GM18870 (cell line): ENCODE data around the gene PATZ1.
"Not testable (repeated sequence)": the region's sequence is repeated elsewhere in the genome, so short reads cannot be mapped to it uniquely, and the experiment has no call there.

Experiments
- ATAC-seq: cut with Tn5 transposase; IDR thresholded peaks from one replicate; pipeline ENCODE4 v1.9.1; 2021; ENCODE audit warnings: moderate library complexity; ENCODE audit not compliant: unreplicated experiment

The PATZ1 gene

GRCh38 chr22:31321421-31321820, 24.7 kb downstream of the PATZ1 start:
- ATAC-seq = no peak

DNA sequence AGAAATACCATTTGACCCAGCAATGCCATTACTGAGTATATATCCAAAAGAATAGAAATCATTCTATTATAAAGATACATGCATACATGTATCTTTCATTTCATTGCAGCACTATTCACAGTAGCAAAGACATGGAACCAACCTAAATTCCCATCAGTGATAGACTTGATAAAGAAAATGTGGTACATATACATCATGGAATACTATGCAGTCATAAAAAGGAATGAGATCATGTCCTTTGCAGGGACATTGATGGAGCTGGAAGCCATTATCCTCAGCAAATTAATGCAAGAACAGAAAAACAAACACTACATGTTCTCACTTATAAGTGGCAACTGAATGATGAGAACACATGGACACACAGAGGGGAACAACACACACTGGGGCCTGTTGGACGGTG, 31.9 kb downstream of the PATZ1 start:
- ATAC-seq = not testable (repeated sequence)

- no peak for ATAC-seq
Measured at GRCh38 chr22:31313366-31314147, 32.6 kb downstream of the PATZ1 start.

DNA sequence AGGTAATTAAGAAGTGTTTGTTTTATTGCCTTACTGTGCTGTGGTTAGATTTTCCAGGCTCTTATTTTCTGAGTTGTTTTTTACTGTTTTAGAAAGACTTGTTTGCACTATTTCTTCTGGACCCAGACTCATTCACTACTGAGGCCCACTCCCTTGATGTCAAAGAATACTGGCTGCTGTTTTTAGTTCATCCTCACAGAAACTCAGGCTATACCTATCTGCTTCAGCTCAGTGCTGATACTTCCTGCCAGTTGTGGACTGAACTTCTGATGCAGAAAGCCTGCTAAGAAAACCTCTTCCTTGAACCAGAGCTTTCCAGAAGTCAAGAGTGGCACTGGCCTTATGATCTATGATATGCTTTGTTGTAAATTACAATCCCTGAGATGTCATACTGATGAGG, 38.0 kb downstream of the PATZ1 start:
- no peak for ATAC-seq

GRCh38 chr22:31305194-31305593, 41.0 kb downstream of the PATZ1 start:
- ATAC-seq = no peak

GRCh38 chr22:31302537-31302936, 43.6 kb downstream of the PATZ1 start:
- no peak for ATAC-seq

DNA sequence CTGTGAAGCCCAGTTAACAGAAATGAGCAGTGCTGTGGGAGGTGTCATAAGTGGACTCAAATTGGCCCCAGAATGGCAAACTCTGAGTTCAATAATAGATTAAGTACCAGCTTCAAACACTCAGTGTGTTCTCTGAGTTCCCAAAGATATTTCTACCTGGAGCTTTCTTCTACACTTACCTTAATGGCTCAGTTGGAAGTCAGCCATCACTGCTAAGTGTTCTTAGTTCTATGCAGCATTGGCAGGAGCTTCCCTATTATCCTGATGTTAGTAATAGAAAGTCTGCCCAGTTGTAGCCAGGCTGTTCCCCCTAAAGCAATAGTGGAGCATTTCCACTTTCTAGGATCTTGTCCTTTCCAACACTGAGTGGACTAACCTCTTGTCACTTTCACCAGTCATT, 44.1 kb downstream of the PATZ1 start:
- ATAC-seq = no peak

DNA sequence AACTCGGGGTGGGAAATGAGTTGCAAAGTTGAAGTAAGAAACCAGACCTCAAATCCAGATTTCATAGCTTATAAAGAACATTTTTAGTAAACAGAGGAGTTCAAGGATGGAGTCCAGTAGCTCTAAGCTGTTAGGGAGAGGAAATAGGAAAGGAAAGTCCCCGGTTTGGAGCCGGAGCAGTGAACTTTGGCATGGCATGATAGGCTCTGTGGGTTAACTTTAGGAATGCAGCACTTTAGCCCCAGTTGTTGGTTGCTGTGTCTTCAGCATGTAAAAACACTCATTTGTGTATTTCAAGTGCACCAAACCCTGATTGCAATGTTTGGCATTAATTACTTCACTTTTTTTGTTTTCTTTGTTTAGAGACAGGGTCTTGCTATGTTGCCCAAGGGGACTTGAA, 45.2 kb downstream of the PATZ1 start:
- no peak for ATAC-seq

DNA sequence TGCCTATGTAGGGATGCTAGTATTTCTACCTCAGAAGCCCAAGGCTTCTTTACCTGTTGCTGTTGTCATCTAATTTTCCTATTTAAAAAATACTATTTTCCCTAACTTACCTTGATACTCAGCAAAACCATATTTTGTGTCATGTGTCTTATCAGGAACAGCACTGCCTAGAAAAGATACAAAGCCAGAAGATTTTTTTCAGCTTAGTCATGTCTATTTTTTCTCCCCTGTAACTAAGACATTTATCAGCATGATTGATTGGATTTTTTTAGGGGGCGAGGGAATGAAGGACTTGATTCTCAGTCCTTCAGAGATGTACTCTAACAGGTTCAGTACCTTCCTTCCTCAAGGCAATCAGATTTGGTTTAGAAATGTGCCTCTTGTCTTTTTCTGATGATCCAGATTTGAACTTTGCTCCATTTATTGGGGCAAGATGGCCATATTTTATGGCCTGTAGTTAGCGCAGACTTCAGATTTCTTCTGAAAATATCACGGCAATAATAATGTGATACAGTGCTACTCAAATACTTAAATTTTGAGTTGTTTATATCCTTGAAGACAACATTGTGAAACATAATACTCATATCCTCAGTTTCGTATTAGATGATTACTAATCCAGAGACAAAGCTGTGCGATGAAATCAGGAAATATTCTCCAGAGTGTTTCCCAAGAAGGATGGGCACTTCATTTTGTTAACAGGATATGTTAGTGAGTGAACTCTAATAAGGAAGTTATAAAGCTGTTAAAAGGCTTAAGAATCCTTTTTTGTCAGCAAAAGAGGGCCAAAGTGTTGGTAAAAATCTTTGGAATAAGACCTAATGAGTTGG, 50.1 kb downstream of the PATZ1 start:
- no peak for ATAC-seq

GRCh38 chr22:31295360-31295759, 50.8 kb downstream of the PATZ1 start:
- ATAC-seq = no peak

DNA sequence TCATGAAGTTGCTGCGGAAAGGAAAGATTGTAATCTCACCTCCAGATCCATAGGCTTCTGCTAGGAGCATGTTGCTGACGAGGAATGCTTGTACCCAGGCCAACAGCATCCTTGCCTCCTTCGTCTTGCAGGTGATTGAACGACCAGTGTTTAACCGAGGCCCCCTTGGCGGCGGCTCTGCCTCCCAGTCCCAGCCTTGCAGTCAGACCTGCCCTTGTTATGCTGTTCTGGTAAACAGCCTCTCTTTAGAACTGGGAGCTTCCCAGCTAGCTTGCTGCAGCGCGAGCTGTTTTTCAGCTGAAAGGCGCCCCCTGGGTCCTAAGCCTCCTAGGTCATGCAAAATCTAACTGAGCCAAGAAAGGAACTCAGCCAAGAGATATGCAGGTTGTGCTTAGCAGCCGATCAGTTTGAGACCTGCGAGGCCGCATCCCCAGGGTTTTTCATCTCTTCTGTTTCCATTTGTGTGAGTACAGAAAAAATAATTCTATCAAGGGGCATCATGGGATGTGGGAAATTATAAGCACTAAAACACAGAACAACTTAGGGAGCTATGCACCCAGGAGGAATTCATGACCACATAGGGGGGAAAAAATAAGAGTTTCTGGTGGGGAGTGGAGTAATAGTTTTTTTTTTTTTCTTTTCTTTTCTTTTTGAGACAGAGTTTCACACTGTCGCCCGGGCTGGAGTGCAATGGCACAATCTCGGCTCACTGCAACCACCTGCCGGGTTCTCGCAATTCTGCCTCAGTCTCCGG, 53.7 kb downstream of the PATZ1 start, which contains the start of gene PIK3IP1:
PIK3IP1 (minus strand) TSS at position 253 of the 754 bp plus-strand sequence; CDS start at position 109, 144 bp downstream.
- ATAC-seq = no peak

DNA sequence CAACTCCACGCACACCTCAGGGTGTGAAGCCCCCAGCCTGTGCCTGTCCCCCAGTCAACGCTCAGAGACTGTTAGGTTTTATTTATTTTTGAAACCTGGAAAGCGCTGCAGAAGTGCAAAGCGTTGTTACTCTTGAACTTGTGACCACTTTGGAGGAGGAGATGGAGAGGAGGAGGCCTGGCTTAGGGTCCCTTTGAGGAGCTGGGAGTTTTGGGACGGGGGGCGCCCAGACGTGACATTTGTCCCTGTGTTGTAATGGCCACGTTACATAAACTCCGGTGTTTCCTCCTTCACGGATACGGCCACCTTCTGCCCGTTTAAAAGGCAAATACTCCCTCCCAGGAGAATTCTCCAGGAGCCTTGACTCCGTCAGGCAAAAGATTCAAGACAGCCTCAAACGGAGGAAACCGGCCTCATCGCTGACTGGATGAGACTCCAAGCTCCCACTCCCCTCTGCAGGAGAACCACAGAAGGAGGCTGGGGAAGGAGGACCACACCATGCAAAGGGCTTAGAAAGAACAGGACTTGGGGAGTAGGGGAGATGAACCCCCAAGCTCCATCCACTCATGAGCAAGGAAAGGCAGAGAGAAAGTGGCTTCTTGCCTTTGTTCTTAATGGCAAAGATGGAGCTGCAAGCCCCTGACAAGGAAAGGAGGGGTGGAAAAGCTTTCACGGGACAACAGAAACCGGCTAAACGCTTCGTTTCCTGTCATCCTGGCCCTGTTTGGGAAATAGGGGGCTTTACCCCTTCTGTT, 54.5 kb downstream of the PATZ1 start:
- no peak for ATAC-seq

DNA sequence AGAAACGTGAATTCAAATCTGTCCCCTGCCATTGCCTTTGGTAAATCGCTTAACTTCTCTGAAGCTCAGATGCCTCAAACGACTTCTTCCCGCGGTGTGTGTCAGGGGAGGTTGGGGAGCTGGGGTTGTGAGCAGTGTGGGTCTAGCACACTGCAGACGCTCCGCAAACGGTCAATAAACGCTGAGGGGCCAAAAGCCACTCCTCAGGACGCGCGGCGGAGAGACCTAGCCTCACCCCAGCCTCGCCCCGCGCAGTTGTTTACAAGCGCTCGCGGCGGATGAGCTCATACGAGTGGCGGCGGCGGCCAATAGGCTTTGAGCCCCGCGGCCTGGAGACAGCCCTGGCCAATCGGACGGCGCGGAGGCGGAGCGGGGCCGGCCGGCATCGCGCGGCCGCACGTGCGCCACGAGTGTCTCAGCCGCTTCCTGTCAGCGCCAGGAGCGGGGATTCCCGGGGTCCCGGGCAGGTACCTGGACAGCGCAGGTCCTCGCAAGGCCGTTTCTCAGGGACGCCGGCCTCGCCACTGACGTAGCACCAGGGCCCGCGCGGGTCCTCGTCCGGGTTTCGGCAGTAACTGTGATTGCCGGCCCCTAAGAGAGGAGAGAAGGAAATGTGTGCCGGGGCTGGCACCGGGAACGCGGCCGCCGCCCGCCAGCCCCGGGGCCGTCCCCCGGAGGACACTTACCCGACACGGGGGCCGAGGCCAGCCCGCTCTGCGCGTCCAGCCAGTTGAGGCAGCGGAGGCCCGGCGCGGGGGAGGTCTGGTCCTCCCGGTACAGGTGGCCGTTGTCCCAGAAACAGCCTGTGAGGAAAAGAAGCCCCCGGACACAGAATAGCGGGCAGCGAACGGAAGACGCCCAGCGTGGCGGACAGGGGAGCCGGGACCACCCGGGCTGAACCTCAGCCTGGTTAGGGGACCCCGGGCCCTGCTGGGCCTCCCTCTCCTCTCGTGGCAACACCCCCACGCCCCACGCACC, 55.4 kb downstream of the PATZ1 start:
- peak; percentile 62 for ATAC-seq

GRCh38 chr22:31289344-31289743, 56.8 kb downstream of the PATZ1 start:
- ATAC-seq = no peak

DNA sequence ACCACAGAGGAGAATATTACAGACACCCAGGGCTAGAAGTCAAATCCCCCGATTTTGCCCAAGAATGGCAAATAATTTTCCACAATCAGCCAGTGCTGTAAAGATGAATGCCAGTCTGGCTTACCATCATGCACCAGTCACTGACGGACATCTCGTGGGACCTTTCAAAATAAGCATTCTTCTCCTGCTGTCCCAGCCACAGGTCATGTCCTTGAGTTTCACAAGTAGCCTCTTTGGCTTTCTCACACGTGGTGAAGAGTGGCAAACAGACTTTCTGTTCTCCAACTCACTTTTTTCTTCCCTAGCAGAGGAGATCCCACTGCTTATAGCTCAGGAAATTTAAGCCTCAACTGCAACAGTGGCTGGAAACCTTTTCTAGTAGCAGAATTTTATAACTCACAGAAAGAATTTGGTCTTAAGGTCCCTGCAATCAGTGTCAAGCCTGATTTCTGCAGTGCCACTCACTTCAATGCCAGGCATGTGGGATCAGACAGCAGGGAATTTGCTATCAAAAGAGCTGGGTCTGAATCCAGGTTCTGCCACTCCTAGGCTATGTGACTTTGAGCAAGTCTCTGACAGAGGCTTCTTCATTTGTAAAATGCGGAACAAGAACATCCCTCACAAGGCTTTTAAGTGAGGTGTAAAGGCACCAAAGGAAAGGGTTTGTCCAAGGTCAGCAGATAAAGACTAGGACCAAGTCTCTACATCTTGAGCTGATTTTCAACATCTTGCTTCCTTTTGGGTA, 57.5 kb downstream of the PATZ1 start:
- ATAC-seq = no peak

DNA sequence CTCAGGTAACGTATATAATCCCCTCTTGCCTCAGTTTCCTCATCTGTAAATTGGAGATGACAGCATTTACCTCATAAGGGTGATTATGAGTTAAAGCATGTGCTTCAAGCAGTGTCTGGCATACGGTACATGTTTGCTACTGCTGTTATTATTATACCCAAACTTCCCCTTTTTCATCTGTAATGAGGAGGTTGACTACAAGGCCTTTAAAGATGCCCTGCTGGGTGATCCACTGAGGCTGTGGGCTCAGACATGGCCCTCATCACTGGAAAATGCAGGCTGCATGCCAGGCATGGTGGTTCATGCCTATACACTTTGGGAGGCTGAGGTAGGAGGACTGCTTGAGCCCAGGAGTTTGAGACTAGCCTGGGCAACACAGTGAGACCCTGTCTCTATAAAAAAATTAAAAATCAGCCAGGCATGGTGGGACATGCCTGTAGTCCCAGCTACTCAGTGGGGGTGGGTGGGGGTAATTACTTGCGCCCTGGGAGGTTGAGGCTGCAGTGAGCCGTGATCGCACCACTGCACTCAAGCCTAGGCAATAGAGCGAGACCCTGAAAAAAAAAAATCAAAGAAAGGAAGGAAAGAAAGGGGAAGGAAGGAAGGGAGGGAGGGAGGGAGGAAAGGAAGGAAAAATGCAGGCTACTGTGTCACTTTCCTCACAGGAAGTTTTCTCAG, 58.2 kb downstream of the PATZ1 start:
- no peak for ATAC-seq

DNA sequence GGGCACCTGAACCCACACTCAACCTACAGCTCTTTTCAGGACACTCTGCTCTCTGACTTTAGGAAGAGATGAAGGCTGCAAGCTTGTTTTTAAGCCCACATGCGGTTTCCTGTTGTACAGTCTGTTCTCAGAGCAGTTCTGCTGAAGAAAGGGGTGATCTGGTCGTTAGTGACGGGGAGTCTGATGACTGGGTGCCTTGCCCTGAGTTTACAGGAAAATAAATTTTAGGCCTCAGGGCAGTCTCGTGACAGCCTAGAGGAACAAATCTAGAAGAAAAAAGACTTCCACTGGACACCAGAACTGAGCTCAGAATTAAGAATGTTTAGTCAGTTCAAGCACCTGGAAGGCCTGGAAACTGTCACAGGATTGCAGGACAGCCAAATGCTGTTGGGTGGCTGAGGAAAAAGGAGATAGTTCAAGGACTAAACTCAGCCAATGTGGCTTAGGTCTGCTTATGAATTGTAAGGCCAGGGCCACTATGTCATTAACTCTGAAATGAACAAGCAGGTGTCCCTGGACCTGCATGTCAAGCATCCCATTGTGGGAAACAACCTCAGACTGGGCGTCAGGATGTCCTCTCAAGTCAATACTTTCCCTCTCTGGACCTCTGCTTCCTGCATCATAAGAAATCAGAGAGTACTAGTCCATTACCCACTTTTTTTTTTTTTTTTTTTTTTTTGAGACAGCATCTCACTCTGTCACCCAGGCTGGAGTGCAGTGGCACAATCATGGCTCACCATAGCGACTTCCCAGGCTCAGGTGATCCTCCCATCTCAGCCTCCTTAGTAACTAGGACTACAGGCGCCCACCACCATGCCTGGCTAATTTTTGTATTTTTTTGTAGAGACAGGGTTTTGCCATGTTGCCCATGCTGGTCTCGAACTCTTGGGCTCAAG, 59.5 kb downstream of the PATZ1 start:
- no peak for ATAC-seq
